NCI-H2196 (cell line): Measurements from ENCODE around the gene SFMBT1.
A peak's percentile ranks its signal among the peaks of the same experiment; 100 is the strongest.

ENCODE experiments used
- DNase-seq: peaks from one replicate; lab custom pipeline; 2025; ENCODE audit not compliant: unreplicated experiment; lab: John Stamatoyannopoulos, UW

Gene SFMBT1, protein sequence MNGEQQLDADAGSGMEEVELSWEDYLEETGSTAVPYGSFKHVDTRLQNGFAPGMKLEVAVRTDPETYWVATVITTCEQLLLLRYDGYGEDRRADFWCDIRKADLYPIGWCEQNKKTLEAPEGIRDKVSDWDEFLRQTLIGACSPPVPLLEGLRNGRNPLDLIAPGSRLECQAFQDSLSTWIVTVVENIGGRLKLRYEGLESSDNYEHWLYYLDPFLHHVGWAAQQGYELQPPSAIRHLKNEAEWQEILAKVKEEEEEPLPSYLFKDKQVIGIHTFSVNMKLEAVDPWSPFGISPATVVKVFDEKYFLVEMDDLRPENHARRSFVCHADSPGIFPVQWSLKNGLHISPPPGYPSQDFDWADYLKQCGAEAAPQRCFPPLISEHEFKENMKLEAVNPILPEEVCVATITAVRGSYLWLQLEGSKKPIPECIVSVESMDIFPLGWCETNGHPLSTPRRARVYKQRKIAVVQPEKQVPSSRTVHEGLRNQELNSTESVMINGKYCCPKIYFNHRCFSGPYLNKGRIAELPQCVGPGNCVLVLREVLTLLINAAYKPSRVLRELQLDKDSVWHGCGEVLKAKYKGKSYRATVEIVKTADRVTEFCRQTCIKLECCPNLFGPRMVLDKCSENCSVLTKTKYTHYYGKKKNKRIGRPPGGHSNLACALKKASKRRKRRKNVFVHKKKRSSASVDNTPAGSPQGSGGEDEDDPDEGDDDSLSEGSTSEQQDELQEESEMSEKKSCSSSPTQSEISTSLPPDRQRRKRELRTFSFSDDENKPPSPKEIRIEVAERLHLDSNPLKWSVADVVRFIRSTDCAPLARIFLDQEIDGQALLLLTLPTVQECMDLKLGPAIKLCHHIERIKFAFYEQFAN

GRCh38 chr3:53045518-53046170 lies at the start of gene SFMBT1:
Gene SFMBT1 (minus strand): TSS chr3:53046073. CDS start chr3:52969128, 76,945 bp downstream.
- peak; percentile 61 for DNase-seq

DNA sequence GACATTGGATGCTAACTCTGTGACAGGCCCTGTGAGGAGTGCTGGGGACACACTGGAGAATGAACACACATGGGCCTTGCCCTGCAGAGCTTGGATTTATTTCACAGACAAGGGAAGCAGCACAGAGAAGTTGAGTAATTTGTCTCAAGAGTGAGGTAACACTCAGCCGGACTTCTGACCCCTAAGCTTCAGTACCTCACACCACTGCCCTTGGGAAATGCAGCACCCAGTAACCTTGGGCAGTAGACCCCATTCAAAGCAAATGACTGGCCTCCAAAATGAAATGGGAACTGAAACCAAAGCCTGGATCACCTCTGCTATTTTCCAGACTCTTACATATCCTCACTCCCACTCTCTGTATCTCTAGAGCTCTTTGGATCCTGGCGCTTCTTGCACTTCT lies 47.1 kb upstream of the SFMBT1 start:
- no peak for DNase-seq

DNA sequence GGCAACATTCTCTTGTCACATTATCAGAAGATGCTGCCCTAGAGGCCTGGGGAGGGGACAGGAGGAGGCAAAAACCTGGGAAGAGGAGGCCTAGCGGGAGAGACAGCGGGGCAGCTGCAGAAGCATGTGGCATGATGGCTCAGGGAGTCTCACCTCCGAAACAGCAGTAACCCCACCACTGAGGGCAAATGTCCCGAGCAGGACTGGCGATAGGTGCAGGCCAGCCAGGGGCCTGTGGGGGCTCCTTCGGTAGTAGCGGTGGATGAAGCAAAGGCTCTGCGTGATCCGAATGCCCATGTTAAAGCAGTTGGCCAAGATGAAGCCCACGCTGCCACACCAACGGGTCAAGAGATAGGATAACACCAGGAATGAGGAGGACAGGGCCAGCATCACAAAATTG lies 46.3 kb upstream of the SFMBT1 start:
- DNase-seq, result no peak

- DNase-seq, result no peak
These were observed 45.1 kb upstream of the SFMBT1 start for GRCh38 chr3:53091011-53091410.

GRCh38 chr3:53089511-53089910 lies 43.6 kb upstream of the SFMBT1 start:
- DNase-seq, result no peak

DNA sequence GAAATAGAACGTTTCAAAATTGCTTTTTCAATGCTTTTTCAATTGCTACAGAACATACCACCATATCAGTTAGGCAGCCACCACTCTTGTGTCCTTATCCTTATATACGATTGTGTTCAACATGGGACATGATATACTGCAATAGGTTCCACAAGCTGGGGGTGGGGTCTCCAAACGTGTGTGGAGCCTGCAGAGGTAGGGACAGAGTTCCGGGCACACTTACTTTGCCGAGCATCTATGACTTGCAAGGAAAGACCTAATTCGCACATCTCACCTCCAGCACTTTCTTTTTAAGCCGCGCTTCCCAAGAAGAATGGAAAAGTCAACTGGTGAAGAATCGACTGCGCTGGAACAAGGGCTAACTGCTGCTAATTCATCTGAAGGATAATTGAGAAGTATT lies 39.6 kb upstream of the SFMBT1 start:
- no peak for DNase-seq

- DNase-seq, result no peak
These were observed 38.6 kb upstream of the SFMBT1 start for GRCh38 chr3:53084310-53085001.

- no peak for DNase-seq
These were observed 38.1 kb upstream of the SFMBT1 start for GRCh38 chr3:53083949-53084309.

DNA sequence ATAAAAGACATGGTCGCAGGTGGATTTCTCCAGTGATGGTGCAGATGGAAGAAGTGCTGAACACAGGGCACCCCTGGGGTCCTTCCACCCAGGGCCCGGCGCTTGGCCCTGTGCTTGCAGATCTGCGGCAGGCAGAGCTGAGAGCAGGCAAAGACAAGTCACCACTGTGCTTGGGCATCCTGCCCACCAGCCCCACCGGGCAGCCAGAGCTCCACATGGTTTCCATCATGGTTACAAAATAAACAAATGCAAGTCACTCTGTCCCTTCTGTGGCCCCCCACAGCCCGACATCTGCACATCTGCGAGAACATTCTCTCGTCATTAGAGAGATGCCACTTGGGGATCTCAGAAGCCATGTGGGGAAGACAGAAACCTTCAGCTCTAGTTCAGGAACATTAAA lies 37.6 kb upstream of the SFMBT1 start:
- DNase-seq, result no peak

DNA sequence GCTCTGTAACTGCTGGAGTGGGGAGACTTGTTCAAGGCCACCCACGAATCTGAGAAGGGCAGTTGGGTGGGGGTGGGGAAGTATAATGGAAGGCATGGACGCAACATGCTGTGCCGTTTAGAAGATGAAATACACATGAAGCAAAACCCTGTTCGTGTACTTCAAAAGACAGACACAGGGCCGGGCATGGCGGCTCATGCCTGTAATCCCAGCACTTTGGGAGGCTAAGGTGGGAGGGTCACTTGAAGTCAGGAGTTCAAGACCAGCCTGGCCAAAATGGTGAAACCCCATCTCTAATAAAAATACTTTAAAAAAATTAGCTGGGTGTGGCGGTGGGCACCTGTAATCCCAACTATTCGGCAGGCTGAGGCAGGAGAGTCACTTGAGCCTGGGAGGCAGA lies 36.9 kb upstream of the SFMBT1 start:
- DNase-seq, result no peak

DNA sequence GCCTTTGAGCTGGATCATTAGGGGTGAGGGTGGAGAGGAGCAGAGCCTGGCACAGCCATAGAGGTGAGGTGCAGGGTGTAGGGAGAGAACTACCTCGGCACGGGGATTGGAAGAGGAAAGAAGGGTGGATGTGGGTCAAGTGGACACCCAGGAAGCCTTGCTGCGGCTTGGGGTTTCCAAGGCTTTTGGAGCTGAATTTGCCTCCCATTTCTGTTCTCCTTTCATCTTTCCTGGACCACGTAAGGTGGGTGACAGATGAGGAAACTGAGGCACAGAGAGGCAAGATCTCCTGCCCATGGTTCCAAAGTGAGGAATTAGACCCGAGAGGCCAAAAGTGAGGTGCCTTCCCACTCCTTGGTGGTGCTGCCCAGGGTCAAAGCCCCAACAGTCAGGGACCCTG lies 35.4 kb upstream of the SFMBT1 start:
- DNase-seq, result no peak

- no peak for DNase-seq
These were observed 34.8 kb upstream of the SFMBT1 start for GRCh38 chr3:53080612-53081205.

DNA sequence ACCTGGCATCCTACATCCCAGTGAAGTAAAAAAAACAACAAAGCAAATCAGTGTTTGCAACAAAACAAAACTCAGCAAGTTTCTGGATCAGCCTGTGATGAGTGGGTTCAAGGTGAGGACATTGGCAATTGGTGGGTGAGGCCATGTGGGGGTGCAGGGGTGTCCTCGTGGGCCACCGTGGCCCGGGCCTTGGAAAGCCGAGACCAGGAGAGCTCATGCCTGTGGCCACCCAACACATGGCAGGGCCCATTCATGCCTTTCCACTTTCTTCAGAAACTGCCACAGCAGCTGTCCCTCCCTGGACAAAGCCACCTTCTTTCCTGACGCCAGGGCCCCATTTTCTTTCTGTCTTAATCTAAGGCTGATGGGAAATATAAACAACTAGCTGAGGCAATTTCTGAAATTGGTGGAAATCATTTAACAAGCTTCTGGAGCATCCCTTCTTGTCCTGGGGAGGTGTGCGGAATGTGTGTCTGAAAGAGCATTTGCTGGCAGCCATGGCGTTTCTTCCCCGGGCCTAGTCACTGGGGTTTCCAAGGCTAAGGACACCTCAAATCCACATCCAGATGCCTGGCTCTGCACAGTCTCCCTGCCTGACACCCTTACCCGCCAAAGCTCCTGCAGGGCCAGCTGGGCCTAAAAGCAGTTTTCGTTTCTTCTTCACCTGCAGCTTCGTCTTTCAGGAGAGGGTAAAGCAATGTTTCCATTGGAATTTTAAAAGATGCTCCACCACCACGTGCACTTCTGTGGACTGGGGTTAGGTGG lies 34.1 kb upstream of the SFMBT1 start:
- DNase-seq, result no peak

DNA sequence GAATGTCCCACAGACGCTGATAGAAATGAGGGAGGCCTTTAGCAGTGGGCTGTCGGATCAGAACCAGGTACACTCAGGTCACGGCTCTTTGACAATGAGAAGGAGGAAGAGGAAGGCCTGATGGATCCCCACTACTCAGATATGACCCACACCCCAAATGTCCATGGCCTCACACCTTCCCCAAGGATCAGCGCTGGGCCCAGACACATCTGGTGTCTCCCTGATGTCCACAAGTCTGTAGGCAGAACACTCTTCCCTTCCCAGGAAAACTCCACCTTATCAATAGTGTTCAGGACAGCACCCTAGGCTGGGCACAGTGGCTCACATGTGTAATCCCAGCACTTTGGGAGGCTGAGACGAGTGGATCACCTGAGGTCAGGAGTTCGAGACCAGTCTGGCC lies 33.3 kb upstream of the SFMBT1 start:
- DNase-seq, result no peak

DNA sequence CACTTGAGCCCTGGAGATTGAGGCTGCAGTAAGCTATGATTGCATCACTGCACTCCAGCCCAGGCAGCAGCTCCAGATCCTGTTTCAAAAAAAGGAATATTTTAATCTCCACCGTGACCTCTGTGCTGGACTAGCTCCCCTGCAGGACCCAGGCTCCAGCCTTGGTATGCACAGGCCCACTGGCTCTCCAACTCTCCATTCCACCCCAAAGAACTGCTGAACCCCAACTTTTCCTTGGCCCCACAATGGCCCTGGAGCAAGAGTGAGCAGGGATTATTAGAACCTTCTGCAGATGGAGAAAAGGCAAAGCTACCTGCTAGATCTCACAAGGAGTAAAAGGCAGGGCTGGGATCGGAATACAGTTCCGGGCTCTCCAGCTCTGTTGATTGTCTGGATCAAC lies 32.8 kb upstream of the SFMBT1 start:
- DNase-seq, result no peak

DNA sequence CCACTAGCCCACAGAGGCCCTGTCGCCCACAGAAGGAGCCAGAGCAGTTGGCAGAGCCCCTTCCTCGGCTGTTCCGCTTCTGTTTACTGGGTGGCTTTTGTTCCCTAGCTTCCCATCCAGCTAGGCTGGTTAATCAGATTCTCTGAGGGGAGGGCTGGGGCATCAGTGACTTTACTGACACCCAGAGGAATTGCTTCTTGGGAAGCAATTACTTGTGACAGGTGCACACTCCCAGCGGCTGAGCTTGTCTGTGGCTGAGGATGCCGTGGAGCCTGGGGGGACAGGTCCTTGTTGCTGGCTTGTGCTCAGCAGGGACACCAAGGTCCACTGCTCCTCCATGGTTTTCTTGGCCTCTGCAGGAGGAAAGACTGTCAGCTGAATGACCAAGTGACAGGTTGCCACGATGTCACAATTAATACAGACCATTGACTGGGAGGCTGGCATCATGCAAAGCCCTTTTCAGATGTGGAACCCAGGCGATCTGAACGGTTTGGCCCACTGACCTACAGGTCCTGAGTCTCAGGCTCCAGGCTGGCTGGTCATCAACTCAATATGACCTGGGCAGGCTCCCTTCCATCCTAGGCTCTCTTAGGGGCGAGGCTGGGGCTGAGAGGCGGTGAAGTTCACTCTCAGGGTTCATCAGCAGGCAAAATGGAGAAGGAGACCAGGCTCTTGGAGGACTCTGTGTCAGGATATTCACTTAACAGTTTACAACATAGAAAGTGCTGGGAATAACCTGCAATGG lies 31.8 kb upstream of the SFMBT1 start:
- DNase-seq, result no peak

GRCh38 chr3:53075743-53076140 lies 29.9 kb upstream of the SFMBT1 start:
- no peak for DNase-seq

- no peak for DNase-seq
These were observed 29.2 kb upstream of the SFMBT1 start for GRCh38 chr3:53074761-53075742.
